ENCODE results near the gene XKR8.

Gene XKR8, protein sequence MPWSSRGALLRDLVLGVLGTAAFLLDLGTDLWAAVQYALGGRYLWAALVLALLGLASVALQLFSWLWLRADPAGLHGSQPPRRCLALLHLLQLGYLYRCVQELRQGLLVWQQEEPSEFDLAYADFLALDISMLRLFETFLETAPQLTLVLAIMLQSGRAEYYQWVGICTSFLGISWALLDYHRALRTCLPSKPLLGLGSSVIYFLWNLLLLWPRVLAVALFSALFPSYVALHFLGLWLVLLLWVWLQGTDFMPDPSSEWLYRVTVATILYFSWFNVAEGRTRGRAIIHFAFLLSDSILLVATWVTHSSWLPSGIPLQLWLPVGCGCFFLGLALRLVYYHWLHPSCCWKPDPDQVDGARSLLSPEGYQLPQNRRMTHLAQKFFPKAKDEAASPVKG

DNA sequence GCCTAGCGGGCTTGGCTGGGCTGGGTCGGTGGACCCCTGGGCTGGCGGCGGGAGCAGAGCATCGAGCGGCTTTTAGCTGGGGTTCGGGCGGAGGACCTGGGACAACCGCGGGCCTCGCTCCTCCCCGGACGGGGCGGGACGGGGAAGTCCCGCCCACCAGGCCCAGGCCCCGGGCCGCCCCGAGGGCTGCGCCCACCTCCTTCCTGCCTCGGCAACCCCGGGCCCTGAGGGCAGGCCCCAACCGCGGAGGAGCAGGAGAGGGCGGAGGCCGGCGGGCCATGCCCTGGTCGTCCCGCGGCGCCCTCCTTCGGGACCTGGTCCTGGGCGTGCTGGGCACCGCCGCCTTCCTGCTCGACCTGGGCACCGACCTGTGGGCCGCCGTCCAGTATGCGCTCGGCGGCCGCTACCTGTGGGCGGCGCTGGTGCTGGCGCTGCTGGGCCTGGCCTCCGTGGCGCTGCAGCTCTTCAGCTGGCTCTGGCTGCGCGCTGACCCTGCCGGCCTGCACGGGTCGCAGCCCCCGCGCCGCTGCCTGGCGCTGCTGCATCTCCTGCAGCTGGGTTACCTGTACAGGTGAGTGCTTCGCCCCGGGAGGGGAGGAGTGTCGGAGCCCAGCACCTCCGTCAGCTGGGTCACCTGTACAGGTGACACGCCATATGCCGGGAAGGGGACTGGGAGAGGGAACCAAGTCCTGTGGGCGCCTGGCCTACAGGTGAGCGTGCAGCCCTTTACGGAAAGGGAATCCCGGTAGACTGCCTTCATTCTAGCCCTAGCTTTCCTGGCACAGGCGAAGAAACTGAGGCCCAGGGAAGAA lies at the start of gene XKR8:
Gene XKR8 (plus strand): TSS at position 182 of the 812 bp plus-strand sequence. CDS start 97 bp downstream, at position 279.
- peak; percentile 73 for DNase-seq

DNA sequence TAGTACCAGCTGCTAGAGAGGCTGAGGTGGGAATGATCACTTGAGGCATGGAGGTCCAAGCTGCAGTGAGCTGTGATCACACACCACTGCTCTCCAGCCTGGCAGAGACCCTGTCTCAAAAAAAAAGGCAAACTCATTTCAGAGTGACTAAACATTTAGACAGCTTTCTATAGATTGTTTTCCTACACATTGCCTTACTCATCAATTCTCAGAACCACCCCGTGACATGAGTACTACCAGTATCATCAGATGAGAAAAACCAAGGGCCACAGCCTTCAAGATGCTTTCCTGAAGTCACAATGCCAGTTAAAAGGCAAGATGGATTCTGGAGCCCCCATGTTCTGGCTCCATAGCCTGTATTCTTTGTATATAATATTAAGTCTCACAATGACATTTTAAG lies 47.3 kb upstream of the XKR8 start:
- no peak for DNase-seq

DNA sequence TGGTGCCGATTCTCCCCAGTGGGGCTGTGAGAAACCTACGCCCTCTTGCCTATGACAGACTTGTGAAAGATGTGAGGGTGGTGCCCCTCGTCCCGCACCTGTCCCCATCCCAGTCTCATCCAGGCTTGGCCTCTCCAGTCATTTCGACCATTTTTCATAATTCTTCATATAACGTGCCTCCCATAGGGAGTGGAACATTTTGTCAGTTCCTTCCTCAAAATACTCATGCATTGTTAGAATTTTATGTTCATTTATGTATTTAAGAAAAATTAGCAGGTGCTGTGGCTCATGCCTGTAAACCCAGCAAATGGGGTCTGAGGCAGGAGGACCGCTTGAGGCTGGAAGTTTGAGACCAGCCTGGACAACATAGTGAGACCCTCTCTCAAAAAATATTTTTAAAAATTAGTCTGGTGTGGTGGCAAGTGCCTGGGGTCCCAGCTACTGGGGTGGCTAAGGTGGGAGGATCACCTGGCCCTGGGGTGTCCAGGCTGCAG lies 44.6 kb upstream of the XKR8 start:
- DNase-seq = no peak

DNA sequence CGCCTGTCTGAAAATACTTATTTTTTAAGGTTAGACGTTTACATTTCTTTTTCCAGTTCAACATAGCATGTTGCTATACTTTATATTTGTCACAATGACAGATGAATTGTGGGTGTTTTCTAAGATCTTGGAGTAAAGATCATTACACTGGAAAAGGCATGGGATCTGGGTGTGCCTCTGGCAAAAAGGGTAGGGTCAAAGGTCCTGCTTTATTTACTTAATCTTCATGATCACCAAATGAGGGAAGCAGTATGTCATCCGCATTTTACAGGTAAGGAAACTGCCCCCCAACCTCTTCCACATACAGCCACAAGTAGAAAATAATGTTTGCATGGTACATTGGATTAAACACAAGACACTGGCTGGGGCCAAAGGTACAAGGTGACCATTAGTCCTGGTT lies 37.5 kb upstream of the XKR8 start:
- no peak for DNase-seq

DNA sequence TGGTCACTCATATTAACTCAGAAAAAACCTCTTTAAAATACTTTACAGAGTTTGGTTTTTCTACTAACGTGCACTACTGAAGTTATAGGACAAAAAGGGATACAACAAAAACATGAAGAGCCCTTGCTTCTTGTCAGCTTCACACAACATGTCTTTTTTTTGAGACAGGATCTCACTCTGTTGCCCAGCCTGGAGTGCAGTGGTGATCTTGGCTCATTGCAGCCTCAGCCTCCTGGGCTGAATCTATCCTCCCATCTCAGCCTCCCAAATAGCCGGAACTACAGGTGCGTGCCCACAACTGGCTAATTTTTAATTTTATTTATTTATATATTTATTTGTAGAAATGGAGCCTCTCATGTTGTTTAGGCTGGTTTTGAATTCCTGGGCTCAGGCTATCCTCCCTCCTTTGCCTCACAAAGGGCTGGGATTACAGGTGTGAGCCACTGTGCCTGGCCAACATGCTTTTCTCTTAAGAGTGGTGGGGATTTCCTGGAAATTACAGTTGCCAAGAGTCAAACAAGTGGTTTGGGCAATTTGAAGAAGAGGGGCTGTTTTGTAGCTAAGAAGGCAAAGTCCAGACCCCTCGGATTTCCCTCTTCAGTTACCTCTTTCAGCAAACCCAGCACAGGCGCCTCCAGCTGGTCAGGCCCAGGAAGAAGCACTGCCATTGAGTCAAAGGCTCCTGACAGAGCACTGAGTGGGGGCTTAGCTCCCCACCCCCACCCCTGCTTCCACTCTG lies 31.4 kb upstream of the XKR8 start:
- no peak for DNase-seq

DNA sequence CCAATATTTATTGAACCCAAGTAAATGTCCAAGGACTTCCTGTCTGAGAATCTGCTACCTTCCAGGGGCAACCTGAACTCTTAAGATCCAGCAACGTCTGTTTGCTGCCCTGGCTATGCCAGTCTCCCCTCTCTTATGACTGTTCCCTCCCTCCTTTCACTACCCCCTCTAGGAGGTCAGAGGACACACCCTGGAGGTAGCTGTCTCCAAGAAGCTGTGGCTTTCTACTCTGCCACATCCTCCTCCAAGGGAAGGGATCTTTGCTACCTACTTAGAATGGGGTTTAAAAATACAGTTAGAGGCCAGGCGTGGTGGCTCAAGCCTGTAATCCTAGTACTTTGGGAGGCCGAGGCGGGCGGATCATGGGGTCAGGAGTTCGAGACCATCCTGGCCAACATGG lies 28.6 kb upstream of the XKR8 start:
- no peak for DNase-seq

DNA sequence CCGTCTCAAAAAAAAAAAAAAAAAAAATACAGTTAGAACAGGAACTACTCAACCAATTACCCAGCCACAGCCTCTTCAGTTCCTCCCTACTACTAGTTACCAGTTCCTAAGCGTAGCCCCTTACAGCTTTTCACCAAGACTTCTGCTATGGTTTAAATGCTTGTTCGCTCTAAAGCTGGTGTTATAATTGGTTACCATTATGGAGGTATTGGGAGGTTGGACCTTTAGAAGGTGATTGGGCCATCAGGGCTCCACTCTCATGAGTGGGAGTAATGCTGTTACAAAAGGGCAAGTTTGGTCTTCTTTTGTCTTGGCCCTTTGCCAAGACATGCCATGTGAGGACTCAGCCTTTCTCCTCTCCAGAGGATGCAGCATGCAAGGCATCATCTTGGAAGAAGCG lies 28.0 kb upstream of the XKR8 start:
- no peak for DNase-seq

DNA sequence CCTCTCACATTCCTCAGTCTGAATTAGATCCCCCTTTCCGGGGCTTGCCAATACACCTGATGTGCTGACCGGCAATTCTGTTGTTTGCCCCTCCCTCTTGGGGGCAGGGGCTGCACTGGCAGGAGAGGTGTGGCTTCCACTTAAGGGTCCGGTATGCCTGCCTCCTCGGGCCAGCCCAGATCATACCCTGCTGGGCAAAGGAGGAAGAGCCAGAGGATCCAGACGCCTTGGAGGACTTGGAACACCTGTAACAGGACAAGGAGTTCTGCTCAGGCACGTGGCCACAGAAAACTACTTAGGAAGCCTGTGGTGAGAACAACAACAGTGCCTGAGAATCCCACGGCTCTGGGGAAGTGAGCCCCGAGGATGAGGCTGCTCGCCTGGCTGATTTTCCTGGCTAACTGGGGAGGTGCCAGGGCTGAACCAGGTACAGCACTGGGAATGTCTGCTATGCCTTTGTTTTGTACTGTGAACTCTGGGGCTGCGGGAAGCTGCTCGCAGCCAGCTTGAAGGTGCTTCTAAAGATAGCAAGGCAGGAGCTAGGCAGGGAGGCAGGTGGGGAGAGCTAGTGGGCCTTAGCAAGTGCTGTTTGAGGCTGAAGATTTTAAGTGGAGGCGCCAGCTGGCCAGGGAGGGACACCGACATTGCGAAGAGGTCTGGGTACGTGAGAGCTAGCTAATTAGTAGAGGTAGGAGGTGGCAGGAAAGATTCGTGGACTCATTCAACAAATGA lies 24.8 kb upstream of the XKR8 start, which contains the start of gene SMPDL3B:
Gene SMPDL3B (plus strand): TSS at position 183 of the 732 bp plus-strand sequence. CDS start 184 bp downstream, at position 367.
- peak; percentile 26 for DNase-seq

DNA sequence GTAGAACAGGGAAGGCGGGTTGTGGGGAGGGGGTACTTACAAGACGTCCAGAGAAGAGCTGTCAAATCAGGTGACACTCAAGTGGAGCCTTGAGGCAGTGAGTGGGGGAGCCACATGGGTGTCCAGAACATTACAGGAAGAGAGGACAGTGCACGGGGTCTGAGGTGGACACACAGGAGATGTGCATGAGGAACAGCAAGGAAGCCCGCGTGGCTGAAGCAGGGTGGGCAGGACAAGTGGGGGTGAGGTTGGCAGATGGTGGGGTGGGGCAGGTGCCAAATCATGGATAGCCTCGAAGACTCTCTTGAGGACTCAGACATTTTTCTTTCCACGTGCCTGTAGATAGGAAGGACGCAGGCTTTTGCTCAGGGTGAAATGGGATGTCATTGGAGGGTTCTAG lies 24.1 kb upstream of the XKR8 start:
- no peak for DNase-seq

DNA sequence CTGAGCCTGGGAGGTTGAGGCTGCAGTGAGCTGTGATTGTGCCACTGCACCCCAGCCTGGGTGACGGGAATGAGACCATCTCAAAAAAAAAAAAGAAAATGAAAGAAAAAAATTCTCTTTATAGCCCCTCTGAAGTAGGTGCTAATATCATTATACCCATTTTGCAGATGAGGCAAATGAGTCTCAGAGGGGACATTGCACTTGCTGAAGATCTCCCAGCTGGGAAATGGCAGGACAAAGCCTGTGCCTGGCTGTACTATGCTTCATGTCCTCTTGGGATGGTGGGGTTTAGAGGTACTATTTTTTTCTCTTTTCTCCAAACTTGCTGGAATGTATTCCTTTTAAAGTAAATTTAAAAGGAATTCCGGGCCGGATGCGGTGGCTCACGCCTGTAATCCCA lies 23.4 kb upstream of the XKR8 start:
- DNase-seq = no peak

DNA sequence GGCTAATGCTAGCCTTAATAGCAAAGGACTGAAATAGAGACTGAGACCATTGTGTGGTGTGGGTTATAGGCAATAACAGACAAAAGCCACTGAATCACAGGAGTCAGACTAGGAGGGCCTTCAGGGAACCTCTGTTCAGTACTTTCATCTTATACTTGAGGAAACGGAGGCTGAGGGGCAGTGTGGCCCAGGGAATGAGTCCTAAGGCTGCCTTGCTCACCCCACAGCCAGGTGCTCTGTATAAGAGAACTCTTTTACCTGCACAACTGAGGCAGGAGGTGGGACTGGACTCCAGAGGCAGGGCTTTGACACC lies 22.3 kb upstream of the XKR8 start:
- DNase-seq = no peak

DNA sequence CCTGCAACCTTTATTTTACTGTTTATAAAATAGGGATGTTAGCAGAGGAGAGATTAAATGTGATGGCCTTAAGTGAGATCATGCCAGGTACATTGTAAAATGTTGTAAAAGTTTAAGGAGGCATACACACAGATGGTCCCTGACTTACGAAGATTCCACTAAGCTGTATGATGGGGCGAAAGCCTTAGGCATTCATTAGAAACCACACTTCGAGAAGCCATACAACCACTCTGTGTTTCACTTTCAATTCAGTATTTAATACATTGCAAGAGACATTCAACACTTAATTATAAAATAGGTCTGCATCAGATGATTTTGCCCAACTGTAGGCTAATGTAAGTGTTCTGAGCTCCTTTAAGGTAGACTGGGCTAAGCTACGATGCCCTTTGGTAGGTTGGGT lies 21.3 kb upstream of the XKR8 start:
- no peak for DNase-seq

DNA sequence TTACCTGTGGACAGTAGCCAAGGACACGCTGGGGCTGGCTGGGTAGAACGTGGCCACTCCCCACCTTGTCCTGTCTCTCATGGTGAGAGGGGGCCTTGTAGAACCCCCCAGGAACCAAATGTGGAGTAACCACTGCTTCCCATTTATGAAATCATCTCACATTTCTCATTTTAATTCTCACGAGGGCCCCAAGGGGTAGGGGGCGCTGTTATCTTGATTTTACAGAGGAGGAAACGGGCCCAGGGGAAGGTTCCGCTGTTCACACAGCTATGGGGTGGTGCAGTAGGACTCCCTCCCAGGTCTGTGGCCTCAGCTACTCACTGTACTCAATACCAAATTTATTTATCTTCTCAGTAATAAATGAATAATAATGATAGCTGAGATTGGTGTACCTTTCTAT lies 19.5 kb upstream of the XKR8 start:
- DNase-seq = peak; percentile 69

DNA sequence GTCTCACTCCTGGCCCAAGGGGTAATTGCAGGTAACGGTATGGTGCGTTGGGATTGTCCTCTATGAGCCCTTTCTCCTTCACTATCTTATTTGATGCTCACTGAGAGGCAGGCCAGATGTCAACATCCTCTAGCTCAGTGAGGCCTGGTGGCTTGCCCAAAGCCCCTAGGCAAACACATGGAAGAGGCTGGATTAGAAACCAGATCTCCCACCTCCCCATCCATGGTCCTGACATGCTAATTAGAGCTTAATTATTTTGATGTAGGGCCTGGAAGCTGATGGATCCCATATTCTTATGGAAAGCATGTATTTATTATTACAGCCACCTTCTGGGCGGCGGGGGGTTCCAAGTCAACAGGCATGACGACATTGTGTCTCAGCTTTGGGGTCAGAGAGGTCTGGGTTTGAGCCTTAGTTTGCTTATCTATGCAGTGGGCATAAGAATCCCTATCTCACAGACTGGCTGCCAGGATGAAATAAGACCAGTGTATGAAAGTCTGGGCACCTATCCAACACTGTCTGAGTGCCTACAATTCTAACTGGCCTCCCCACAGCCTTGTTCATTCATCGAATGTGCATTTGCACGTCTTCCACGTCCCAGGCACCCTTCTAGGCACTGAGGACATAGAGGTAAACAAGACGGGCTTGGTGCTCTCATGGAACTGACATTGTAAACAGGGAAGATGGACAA lies 18.8 kb upstream of the XKR8 start:
- DNase-seq = no peak

DNA sequence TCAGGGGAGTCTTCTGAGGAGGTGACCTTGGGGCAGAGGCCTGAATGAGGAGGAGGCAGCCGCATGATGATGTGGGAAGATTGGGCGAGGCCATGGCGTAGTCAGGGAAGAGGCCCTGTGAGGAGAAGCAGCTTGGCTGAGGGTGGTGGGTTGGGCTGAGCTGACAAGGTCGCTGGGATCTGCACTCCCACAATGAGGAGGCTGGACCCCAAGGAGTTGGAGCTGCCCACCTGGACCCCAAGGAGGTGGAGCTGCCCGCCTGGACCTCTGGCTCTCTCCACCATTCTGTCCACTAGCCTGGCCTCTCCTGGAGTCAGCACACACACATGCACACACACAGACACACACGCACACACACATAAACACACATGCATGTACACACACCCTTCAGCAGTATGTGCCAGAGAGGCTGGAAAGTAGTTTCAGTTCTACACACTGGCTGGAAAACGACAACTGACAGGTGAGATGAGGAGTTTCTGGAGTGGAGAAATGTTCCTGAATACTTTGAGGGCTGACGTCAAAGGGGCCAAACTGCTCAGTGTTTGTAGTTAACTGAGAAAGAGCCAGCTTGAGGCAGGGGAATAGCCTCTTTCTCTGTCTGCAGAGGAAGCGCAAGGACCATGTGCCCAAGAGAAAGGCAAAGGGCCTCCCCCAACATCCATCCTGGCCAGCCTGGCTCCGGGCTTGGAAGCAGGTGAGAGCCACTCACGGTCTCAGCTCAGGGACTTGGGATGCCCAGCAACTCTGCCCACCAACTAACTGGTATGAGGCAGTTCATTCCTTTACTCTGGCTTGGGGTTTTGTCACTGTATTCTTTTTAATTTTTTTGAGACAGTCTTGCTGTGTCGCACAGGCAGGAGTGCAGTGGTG lies 17.9 kb upstream of the XKR8 start:
- no peak for DNase-seq

DNA sequence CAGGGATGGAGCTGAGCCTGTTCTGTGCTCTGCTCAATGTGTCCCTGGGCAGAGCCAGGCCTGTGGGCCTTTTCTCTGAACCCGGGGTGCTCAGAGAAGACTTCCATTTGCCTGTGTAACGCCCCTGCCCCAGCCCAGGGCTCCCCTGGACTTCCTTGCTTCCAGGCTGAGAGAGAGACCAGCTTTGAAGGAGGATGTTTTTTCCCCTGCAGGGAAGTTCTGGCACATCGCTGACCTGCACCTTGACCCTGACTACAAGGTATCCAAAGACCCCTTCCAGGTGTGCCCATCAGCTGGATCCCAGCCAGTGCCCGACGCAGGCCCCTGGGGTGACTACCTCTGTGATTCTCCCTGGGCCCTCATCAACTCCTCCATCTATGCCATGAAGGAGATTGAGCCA lies 14.8 kb upstream of the XKR8 start:
- no peak for DNase-seq

DNA sequence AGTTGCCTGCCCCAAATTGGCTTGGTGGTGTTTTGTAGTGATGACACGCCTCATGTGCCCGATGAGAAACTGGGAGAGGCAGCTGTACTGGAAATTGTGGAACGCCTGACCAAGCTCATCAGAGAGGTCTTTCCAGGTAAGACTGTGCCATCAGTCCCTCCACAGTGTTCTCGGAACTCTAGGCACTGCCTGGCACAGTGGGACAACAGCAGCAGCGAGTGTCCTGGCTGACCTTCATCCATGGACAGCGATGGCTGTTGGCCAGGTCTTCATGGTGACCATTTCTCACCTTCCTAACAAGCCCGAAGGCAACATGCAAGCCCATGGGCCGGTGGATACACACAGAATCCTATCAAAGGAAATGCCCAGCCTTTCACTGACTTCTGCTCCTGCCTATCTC lies 10.7 kb upstream of the XKR8 start:
- DNase-seq = no peak

DNA sequence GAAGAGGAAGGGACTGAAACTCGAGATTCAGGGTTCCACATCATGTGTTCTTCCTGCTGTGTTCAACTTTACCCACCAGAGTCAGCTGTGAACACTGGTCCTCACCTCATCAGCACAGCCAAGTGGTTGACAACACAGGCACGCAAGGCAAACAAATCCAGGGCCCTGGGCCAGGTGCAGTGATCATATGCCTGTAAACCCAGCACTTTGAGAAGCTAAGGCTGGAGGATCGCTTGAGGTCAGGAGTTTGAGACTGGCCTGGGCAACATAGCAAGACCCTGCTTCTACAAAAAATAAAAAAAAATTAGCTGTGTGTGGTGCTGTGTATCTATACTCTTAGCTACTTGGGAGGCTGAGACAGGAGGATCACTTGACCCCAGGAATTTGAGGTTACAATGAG lies 8.4 kb upstream of the XKR8 start:
- DNase-seq = no peak

DNA sequence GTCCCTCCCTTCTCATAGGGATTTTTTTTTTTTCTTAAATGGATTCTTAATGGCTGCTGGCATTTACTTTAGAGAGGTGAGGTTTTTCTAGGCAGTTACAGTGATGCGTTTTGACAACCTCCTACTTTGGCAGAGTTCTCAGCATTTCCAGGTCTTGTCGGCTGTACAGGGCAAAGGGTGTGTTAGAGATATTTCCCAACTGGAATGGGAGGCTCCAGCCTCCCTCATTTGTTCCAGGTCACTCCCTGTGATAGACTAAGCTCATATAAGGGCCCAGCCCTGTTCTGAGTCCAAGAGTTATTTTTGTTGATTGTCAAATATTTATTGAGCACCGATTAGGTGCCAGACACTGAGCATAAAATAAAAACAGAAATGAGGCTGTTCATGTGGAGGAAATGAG lies 7.6 kb upstream of the XKR8 start:
- no peak for DNase-seq

DNA sequence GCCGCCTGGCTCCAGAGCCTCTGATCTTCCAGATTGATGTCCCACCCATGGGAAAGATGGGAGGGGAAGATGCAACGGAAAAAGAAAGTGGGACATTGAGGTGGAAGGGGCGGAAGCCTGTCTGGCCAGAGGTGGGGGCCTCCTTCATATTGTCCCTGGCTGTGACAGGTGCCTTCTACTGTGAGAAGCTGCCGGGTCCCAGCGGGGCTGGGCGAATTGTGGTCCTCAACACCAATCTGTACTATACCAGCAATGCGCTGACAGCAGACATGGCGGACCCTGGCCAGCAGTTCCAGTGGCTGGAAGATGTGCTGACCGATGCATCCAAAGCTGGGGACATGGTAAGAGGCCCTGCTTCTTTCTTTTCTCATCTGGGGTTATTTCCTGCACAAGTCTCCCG lies 5.6 kb upstream of the XKR8 start:
- DNase-seq = no peak

DNA sequence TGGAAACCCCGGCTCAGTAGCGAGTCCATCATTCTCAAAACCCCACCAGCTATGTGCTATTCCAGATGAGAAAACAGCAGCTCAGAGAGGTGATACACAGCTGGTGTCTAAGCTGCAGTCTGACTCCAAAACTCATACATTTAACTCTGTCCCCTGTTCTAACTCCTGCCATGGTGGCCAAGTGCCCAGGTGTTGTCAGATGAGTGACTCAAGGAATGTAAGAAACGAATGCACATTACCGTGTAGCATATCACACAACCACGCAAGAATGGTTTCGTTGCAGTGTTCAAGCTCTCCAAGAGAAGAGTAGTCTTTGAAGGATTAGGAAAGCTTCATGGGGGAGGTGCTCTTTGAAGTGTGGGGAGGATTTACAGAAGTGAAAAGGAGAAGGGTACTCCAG lies 4.7 kb upstream of the XKR8 start:
- no peak for DNase-seq
